GM21737 (cell line): ENCODE results near the gene SHTN1.

Experiments
- ATAC-seq: cut with Tn5 transposase; IDR thresholded peaks from one replicate; pipeline ENCODE4 v1.9.1; 2021; ENCODE audit warnings: mild to moderate bottlenecking, moderate library complexity; ENCODE audit not compliant: unreplicated experiment

Gene SHTN1

DNA sequence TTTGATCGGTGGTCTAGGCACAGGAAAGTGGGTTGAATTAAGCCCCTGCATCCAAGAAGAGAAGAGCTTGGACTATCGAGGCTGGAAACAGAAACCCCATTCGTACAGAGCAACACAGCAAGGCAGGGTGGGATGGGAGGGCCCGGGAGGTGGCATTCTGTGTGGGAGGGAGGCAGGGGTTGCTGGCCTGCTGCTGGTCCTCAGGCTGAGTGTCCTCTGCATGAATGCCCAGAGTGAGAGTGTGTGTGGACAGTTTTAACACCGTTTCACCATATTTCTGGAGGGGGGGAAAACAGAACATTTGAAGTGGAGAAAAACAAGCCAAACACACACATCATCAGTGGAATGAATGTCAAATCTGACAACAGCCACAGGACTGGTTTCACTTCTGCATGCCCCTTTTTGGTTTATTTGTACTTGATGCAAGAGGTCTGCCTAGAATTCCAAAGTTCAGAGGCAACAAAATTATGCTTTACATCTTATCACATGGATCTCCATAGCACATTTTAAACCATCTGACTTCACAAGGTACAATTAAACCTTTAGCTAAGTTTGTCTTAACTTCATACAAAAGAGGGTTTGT, 166.8 kb downstream of the SHTN1 start:
- ATAC-seq = no peak

DNA sequence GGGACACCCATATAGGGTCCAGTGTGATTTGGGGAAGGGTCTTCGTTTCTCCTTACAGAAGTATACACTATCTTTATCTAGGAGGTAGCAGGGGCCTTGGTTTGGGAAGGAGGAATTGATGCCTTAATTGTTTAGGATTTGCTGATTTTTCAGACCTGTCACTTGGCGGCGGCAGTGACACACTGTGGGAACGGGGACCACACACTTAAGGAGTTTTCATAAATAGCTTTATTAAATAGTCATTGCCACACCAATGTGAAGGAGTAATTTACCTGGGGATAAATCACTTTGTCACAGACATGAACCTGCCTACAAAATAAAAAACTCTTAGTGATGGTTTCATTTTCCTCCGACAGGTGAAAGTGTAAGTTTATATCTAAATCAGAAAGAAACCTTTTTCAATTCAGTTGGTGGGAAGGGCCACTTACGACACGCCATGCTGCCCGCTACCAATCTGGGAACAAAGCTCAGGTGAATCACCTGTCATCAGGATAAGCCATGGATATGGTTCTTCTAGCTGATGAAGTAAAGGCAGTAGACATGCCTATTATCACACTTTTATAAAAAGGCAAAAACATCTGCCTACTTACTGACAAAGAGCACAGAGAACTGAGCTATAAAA, 168.0 kb downstream of the SHTN1 start:
- no peak for ATAC-seq

DNA sequence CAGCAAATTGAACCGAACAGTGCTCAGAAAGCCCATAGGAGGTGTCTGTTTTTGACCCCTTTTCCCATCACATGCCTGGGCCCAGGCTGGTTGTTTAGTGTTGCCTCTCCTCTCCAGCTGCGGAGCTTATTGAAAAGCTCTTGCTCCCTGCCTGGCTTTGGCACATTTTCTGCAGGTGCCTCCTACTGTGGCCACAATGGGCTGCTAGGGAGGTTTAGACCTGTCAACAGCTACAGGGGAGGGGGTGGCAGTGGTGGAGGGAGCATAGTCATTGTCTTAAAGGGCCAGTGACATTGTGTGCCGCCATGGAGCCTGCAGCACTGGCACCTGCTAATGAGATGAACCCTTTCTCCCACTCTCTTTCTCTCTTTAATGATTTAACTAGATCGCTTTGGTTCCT, 168.9 kb downstream of the SHTN1 start:
- no peak for ATAC-seq

DNA sequence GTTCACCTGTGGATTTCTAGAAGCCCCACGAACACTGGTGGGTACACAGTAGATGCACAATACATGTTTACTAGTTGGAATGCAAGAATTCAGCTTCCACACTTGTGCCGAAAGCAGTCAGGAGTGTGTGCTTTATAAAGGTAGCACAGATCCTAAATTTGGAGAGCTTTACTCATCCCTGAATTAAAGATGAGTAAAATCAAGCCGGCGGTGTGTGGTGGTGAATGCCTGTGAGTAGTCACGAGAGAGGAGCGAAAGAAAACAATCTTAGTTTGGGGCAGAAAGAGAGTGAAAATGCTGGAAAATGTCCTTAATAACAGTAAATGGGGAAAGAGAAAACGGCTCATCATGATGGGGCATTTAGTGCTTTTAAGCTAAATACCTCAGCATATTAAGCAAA, 169.3 kb downstream of the SHTN1 start:
- ATAC-seq = no peak

DNA sequence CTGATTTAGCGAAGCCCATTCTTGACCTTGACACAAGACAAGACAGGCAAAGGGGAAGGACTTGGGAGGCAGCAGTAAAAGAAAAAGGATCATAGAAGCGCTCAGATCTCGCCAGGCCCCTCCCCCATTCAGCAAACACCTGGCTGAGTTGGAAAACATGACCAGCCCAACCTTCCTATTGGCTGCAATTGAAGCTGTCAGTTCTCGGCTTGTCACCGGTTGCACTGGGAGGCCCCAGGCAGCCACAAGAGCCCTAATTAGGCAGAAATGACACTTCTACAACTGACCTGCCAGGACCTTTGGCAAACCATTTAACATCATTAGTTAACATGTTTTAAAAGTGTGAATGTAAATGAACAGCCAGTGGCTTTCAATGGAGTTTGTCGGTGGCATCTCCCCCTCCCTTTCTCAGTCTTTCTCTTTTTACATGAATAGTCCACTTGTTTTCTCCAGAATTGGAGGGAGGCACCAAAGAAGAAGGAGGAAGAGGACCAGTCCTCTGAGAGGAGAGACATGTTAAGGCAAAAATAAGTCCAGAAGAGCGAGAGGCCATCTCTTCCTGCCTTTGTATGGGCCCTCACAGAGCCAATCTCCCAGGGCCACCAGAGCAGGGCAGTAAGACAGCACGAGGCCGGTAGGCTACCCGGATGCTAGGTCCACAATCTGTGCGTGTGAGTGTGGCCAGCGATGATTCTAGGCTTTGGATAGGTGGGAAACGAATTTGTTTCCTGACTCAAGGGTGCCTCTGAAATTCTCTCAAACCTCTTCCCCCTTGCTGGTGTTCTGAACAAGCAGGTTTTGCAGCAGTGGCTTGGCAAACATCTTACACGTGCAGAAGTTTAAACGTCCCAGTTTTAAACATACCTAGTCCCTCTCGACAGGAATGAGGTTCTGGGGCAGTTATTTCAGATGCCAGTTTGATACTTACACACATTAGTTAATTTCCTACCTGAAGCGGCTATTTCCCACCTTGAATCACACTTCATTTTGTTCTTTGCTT, 170.7 kb downstream of the SHTN1 start:
- ATAC-seq = no peak

DNA sequence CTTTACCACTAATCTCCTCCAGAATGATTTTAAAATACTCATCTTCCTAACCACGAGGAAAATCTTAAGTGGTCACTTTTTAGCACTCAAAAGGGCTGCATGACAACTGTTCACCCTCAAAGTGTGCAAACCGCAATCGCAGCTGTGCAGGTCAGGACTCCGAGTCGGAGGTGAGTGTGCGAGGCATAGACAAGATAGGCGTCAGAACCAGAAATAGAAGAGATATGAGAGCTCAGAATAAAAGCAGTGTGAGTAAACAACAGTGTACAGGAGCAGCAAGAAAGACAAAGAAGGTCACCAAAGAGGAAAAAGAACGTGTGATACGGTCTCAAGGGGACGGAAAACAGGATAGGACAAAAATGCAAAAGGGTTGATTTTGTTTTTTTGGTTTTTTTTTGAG, 173.2 kb downstream of the SHTN1 start:
- no peak for ATAC-seq
